Measurements from ENCODE around the gene TRIM4. TPM values are rescaled to one million over a fixed set of nuclear protein-coding genes. Genes with fewer than 3 reads are reported as not detected.

TRIM4 gene
- total and polyA plus RNA-seq, 2 donors (not counting 3 experiments of a cell fraction or from before 2014, with no cell fraction given), result 13.0 to 22.1 TPM

DNA sequence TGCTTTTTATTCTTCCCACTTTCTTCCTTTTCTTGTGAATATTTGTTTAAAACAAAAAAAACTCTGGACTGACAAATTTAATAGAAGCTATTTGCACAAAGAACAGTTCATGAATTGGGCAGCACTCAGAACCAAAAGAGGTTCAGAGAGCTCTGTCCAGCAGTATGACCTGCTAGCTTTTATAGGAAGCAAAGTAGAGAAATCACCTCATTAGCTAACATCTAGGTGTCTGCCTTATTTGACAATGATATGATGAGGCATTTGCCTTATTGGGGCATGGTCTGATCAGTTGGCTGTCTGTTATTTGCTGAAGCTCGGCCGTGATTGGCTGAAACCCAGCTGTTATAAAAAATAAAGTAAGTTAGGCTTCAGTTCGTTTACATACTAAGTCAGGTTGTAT is 819 bp upstream of the TRIM4 start:
- Histone ChIP-seq H3K9me1 (replicated peaks; ENCODE audit: control insufficient read depth, extremely low read depth, insufficient read depth, low read length) (no peaks in the 10 kb centered on the region), H3K79me2 (ENCODE audit: control insufficient read depth, insufficient read depth, low read length) (peaks cover 37% of the 10 kb centered on the region), H3K36me3 (ENCODE audit: control insufficient read depth in 2 of 2, extremely low read depth in 1 of 2, insufficient read depth in 2 of 2, low read length in 2 of 2) (peaks cover 0 to 3% of the 10 kb centered on the region in 2 experiments), H3K27me3 (ENCODE audit: control insufficient read depth in 2 of 2, insufficient read depth in 2 of 2, low read length in 2 of 2) (no peaks in the 10 kb centered on the region), H3K9me3 (replicated peaks; ENCODE audit: control insufficient read depth, insufficient read depth, low read length) (no peaks in the 10 kb centered on the region), H3K4me2 (ENCODE audit: insufficient read depth, low read length) (peak overlapping the region; percentile 93), H3K9ac (replicated peaks; ENCODE audit: extremely low read depth, insufficient read depth, low read length) (peak overlapping the region; percentile 71), H3K4me1 (ENCODE audit: control insufficient read depth, extremely low read depth, insufficient read depth, low read length) (peaks cover 17% of the 10 kb centered on the region), H3K27ac (ENCODE audit: insufficient read depth, low read depth, low read length) (no peak overlapping the region), H2AFZ (ENCODE audit: low read depth, low read length) (no peak overlapping the region), H4K20me1 (replicated peaks; ENCODE audit: control insufficient read depth, extremely low read depth, insufficient read depth, low read length) (no peaks in the 10 kb centered on the region), H3K4me3 (replicated peaks in 1 of 3; ENCODE audit: insufficient read depth in 1 of 3, low read depth in 1 of 3, low read length in 3 of 3) (peak overlapping the region in 1 of 3 experiments; percentile 84)
- POLR2A ChIA-PET, result no interaction called here
- dilution Hi-C loops (cut with MboI; ENCODE audit: extremely low pct_ligation_motif_present, low sequenced_read_pairs) (no loop called here), intact Hi-C loops (cut with micrococcal nuclease) (no loop called here)
- no TSS peak for BruUV-seq (replicated peaks)
- TF ChIP-seq GATA2 (IDR thresholded peaks at IDR 0.05; ENCODE audit: insufficient read depth, insufficient read length, low read depth, low read length) (no peak), POLR2AphosphoS5 (IDR thresholded peaks at IDR 0.05; ENCODE audit: insufficient read depth, low read depth, low read length) (no peak), EZH2 (IDR thresholded peaks at IDR 0.05; ENCODE audit: borderline replicate concordance, low read depth, low read length, severe bottlenecking) (no peak), POLR2A (IDR thresholded peaks at IDR 0.05; ENCODE audit: low read depth, low read length) (no peak), MYC (IDR thresholded peaks at IDR 0.05; ENCODE audit: low read depth, low read length) (no peak)
- TF ChIP-seq, protein P1, sequence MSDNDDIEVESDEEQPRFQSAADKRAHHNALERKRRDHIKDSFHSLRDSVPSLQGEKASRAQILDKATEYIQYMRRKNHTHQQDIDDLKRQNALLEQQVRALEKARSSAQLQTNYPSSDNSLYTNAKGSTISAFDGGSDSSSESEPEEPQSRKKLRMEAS (IDR thresholded peaks at IDR 0.05; ENCODE audit: insufficient read depth, insufficient read length), result no peak
- CTCF ChIA-PET, result interaction anchor here (1.0 to 8.8 kb wide), 3 partner anchors 69 to 76 kb away, joined by 3 to 153 read pairs (median 5); no protein-coding TSS in a partner anchor
- FAIRE-seq, result no peak
- DNase-seq (ENCODE audit: low read depth, low spot score), result no peak

DNA sequence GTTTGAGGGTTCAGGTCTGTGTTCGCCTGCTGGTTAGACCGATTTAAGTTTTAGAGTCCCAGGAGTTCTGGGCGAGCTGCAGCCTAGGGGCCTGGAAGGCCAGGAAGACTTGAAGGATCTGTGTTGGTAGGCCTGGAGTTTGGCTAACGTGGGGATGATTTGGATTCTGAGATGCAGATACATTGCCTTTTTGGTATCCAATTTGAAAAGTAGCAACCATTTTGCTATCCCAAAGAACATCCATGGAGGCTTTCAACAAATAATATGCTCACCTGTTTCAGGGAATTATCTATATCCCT is 433 bp upstream of the TRIM4 start:
- Histone ChIP-seq H3K9ac (replicated peaks; ENCODE audit: extremely low read depth, insufficient read depth, low read length) (peak overlapping the region; percentile 71), H3K9me1 (replicated peaks; ENCODE audit: control insufficient read depth, extremely low read depth, insufficient read depth, low read length) (no peaks in the 10 kb centered on the region), H3K4me2 (ENCODE audit: insufficient read depth, low read length) (peak overlapping the region; percentile 93), H3K4me3 (replicated peaks in 1 of 3; ENCODE audit: insufficient read depth in 1 of 3, low read depth in 1 of 3, low read length in 3 of 3) (peak overlapping the region; percentile 51 to 84 (median 58)), H4K20me1 (replicated peaks; ENCODE audit: control insufficient read depth, extremely low read depth, insufficient read depth, low read length) (no peaks in the 10 kb centered on the region), H3K4me1 (ENCODE audit: control insufficient read depth, extremely low read depth, insufficient read depth, low read length) (peaks cover 17% of the 10 kb centered on the region), H3K9me3 (replicated peaks; ENCODE audit: control insufficient read depth, insufficient read depth, low read length) (no peaks in the 10 kb centered on the region), H3K27me3 (ENCODE audit: control insufficient read depth in 2 of 2, insufficient read depth in 2 of 2, low read length in 2 of 2) (no peaks in the 10 kb centered on the region), H3K27ac (ENCODE audit: insufficient read depth, low read depth, low read length) (peak overlapping the region; percentile 63), H2AFZ (ENCODE audit: low read depth, low read length) (peak overlapping the region; percentile 91), H3K79me2 (ENCODE audit: control insufficient read depth, insufficient read depth, low read length) (peaks cover 39% of the 10 kb centered on the region), H3K36me3 (ENCODE audit: control insufficient read depth in 2 of 2, extremely low read depth in 1 of 2, insufficient read depth in 2 of 2, low read length in 2 of 2) (peaks cover 0 to 3% of the 10 kb centered on the region in 2 experiments)
- TSS peak; percentile 84 for BruUV-seq (replicated peaks)
- FAIRE-seq, result no peak
- dilution Hi-C loops (cut with MboI; ENCODE audit: extremely low pct_ligation_motif_present, low sequenced_read_pairs), result no loop called here
- TF ChIP-seq POLR2AphosphoS5 (IDR thresholded peaks at IDR 0.05; ENCODE audit: insufficient read depth, low read depth, low read length) (no peak), GATA2 (IDR thresholded peaks at IDR 0.05; ENCODE audit: insufficient read depth, insufficient read length, low read depth, low read length) (no peak), POLR2A (IDR thresholded peaks at IDR 0.05; ENCODE audit: low read depth, low read length) (no peak), MYC (IDR thresholded peaks at IDR 0.05; ENCODE audit: low read depth, low read length) (no peak), EZH2 (IDR thresholded peaks at IDR 0.05; ENCODE audit: borderline replicate concordance, low read depth, low read length, severe bottlenecking) (no peak), JUN (IDR thresholded peaks at IDR 0.05; ENCODE audit: borderline replicate concordance, insufficient read depth, insufficient read length, low read depth) (no peak), FOS (IDR thresholded peaks at IDR 0.05; ENCODE audit: borderline replicate concordance, insufficient read depth, low read length) (no peak)
- TF ChIP-seq, protein P2, sequence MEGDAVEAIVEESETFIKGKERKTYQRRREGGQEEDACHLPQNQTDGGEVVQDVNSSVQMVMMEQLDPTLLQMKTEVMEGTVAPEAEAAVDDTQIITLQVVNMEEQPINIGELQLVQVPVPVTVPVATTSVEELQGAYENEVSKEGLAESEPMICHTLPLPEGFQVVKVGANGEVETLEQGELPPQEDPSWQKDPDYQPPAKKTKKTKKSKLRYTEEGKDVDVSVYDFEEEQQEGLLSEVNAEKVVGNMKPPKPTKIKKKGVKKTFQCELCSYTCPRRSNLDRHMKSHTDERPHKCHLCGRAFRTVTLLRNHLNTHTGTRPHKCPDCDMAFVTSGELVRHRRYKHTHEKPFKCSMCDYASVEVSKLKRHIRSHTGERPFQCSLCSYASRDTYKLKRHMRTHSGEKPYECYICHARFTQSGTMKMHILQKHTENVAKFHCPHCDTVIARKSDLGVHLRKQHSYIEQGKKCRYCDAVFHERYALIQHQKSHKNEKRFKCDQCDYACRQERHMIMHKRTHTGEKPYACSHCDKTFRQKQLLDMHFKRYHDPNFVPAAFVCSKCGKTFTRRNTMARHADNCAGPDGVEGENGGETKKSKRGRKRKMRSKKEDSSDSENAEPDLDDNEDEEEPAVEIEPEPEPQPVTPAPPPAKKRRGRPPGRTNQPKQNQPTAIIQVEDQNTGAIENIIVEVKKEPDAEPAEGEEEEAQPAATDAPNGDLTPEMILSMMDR (IDR thresholded peaks at IDR 0.05; ENCODE audit: extremely low read depth in 1 of 2, insufficient read depth in 1 of 2, low read depth in 1 of 2, low read length in 2 of 2), result no peak
- TF ChIP-seq, protein P1 (IDR thresholded peaks at IDR 0.05; ENCODE audit: insufficient read depth, insufficient read length), result no peak
- ChIA-PET POLR2A (interaction anchor here (1.0 to 1.4 kb wide), 3 partner anchors 9 to 74 kb away, joined by 3 to 7 read pairs (median 4); partner anchors contain the start of gene GJC3), CTCF (interaction anchor here (0.5 to 8.8 kb wide), 8 partner anchors 9 to 838 kb away, joined by 3 to 153 read pairs (median 5); partner anchors contain the start of gene GJC3)
- no peak for DNase-seq (ENCODE audit: low read depth, low spot score)
- intact Hi-C loops (cut with micrococcal nuclease), result loop anchor here (10.0 kb wide), 1 partner anchor 165 kb away; the partner anchor contains the start of genes COPS6 and ZNF3
